HEK293T (cell line): Measurements from ENCODE around the gene IDI2.

Experiments used
- CTCF ChIA-PET: fragments of 350-600 bp; formaldehyde crosslinking; extraction: SDS; loops from one replicate; lab custom pipeline; 2021; ENCODE audit warnings: antibody characterized with exemption, inconsistent platforms; lab: Yijun Ruan, JAX
- POLR2A ChIA-PET: fragments of 350-600 bp; formaldehyde crosslinking; extraction: SDS; loops from one replicate; lab custom pipeline; 2020; ENCODE audit warnings: antibody characterized with exemption, inconsistent platforms; lab: Yijun Ruan, JAX
- DNase-seq: peaks from one replicate; pipeline ENCODE4 v3.0.0; 2012; ENCODE audit warnings: mixed read lengths; ENCODE audit errors: extremely low spot score
- ARNT ChIP-seq: fragments of 450-650 bp; IDR thresholded peaks from 2 replicates; pipeline ENCODE4 v1.6.1; 2017; ENCODE audit warnings: mild to moderate bottlenecking
- BHLHE40 ChIP-seq: fragments of 450-650 bp; IDR thresholded peaks from 2 replicates; pipeline ENCODE4 v1.6.1; 2016; ENCODE audit warnings: mild to moderate bottlenecking, moderate library complexity, borderline replicate concordance
- CTBP1 ChIP-seq: fragments of 450-650 bp; IDR thresholded peaks from 2 replicates; pipeline ENCODE4 v1.6.1; 2016; ENCODE audit warnings: borderline replicate concordance
- ELF4 ChIP-seq: fragments of 450-650 bp; IDR thresholded peaks from 2 replicates; pipeline ENCODE4 v1.6.1; 2017; ENCODE audit warnings: antibody characterized with exemption
- FOXA1 ChIP-seq: fragments of 450-650 bp; IDR thresholded peaks from 2 replicates; pipeline ENCODE4 v1.6.1; 2016; ENCODE audit warnings: mild to moderate bottlenecking
- FOXK2 ChIP-seq: fragments of 450-650 bp; IDR thresholded peaks from 2 replicates; pipeline ENCODE4 v1.6.1; 2016; ENCODE audit warnings: mild to moderate bottlenecking
- FOXM1 ChIP-seq: fragments of 450-650 bp; IDR thresholded peaks from 2 replicates; pipeline ENCODE4 v1.6.1; 2017; ENCODE audit warnings: mild to moderate bottlenecking, borderline replicate concordance
- HDGF ChIP-seq: fragments of 450-650 bp; IDR thresholded peaks from 2 replicates; pipeline ENCODE4 v1.6.1; 2017; ENCODE audit warnings: antibody characterized with exemption, borderline replicate concordance
- L3MBTL2 ChIP-seq: fragments of 450-650 bp; conservative IDR thresholded peaks from 2 replicates; pipeline ENCODE4 v1.6.1; 2016; ENCODE audit warnings: mild to moderate bottlenecking
- LEF1 ChIP-seq: fragments of 450-650 bp; IDR thresholded peaks from 2 replicates; pipeline ENCODE4 v1.6.1; 2017; ENCODE audit warnings: mild to moderate bottlenecking, borderline replicate concordance
- NFRKB ChIP-seq: fragments of 450-650 bp; IDR thresholded peaks from 2 replicates; pipeline ENCODE4 v1.6.1; 2016; ENCODE audit warnings: mild to moderate bottlenecking, moderate library complexity
- SP1 ChIP-seq: fragments of 450-650 bp; IDR thresholded peaks from 2 replicates; pipeline ENCODE4 v1.6.1; 2017
- SUZ12 ChIP-seq: fragments of 450-650 bp; IDR thresholded peaks from 2 replicates; pipeline ENCODE4 v1.6.1; 2016; ENCODE audit warnings: mild to moderate bottlenecking
- TARDBP ChIP-seq: fragments of 450-650 bp; IDR thresholded peaks from 2 replicates; pipeline ENCODE4 v1.6.1; 2016
- ZNF384 ChIP-seq: fragments of 450-650 bp; IDR thresholded peaks from 2 replicates; pipeline ENCODE4 v1.6.1; 2016
- TF ChIP-seq, protein P1 (sequence below): fragments of 450-650 bp; IDR thresholded peaks from 2 replicates; pipeline ENCODE4 v1.6.1; 2016

Gene IDI2

DNA sequence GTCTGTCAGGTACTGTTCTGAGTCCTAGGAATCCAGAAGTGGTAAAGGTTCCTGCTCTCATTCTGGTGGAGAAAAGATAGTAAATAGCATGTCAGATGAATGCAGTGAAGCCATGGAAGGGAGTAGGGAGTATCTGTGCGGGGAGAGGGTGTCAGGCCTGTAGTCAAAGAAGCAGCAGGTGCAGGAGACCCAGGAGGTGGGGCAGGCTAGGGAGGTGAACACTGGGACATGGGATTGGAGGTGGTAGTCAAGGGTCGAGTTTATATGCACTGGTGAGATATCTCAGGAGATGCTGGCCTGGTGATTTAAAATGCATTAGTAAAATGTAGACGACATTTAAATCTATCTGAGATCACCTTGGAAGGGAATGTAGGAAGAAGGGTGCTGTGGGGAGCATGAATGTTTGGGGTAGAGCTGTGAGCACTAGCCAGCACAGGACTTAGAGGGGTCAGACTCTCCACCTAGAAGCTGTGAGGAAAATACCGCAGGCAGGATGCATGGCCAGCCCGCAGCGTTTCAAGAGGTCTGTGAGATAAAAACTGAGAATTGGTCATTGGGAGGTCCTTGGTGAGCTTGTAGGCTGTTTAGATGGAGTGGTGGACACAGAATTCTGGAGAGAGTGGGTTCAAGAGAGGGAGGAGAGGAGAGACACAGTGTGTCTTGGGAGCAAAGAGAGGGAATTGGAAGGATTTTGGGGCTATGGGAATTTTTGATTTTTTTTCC lies 30.7 kb downstream of the IDI2 start:
- ChIA-PET CTCF (no interaction called here), POLR2A (no interaction called here)
- TF ChIP-seq BHLHE40: no peak
- no peak for TF ChIP-seq NFRKB
- no peak for TF ChIP-seq SUZ12
- TF ChIP-seq ARNT: no peak
- no peak for TF ChIP-seq CTBP1
- TF ChIP-seq TARDBP: no peak
- no peak for DNase-seq

- DNase-seq: no peak
- POLR2A ChIA-PET: interaction anchor here (1.4 kb wide), 1 partner anchor 11 kb away, joined by 3 read pairs; no protein-coding TSS in a partner anchor
- CTCF ChIA-PET: no interaction called here
- TF ChIP-seq SUZ12 (no peak), SP1 (no peak), NFRKB (no peak), FOXA1 (no peak), ZNF384 (no peak), ELF4 (no peak), CTBP1 (no peak), HDGF (no peak), L3MBTL2 (no peak), FOXK2 (no peak), FOXM1 (no peak), LEF1 (no peak), ARNT (no peak), BHLHE40 (no peak), TARDBP (no peak)
- TF ChIP-seq, protein P1, sequence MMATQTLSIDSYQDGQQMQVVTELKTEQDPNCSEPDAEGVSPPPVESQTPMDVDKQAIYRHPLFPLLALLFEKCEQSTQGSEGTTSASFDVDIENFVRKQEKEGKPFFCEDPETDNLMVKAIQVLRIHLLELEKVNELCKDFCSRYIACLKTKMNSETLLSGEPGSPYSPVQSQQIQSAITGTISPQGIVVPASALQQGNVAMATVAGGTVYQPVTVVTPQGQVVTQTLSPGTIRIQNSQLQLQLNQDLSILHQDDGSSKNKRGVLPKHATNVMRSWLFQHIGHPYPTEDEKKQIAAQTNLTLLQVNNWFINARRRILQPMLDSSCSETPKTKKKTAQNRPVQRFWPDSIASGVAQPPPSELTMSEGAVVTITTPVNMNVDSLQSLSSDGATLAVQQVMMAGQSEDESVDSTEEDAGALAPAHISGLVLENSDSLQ: no peak
Measured at GRCh38 chr10:992871-993270, 32.8 kb downstream of the IDI2 start.

DNA sequence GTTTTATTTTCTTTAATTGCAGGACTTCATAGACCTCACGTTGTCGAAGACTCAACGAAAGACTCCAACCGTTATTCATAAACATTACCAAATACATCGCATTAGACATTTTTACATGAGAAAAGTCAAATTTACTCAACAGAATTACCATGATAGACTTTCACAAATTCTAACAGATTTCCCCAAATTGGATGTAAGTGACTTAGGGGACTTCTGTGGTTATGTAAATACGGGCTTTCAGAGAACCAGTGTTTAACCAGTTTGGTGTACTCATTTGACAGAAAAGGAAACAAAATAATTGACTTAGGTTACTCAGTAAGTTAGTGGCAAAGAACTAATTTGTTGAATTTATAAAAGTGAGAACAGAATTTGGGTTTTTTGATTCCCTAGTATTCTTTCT lies 33.2 kb downstream of the IDI2 start:
- ChIA-PET CTCF (no interaction called here), POLR2A (no interaction called here)
- no peak for TF ChIP-seq BHLHE40
- TF ChIP-seq CTBP1: no peak
- no peak for TF ChIP-seq ARNT
- no peak for TF ChIP-seq FOXK2
- no peak for TF ChIP-seq L3MBTL2
- TF ChIP-seq FOXA1: no peak
- no peak for DNase-seq

DNA sequence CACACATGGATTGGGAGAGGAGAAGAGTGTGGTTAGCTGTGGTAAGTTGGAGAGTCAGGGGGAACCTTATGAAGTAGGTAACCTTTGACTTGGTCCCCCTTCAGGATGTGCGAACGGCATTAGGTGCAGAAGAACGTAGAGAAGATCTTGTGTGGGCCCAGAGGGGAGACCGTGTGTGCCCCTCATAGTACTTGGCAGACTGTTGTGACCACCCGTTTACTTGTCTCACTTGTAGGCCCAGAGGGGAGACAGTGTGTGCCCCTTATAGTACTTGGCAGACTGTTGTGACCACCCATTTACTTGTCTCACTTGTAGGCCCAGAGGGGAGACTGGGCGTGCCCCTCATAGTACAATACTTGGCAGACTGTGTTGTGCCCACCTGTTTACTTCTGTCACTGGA lies 34.9 kb downstream of the IDI2 start:
- no peak for TF ChIP-seq SUZ12
- TF ChIP-seq ZNF384: no peak
- no peak for TF ChIP-seq FOXM1
- no peak for TF ChIP-seq SP1
- TF ChIP-seq FOXA1: no peak
- no peak for TF ChIP-seq LEF1
- no peak for TF ChIP-seq TARDBP
- TF ChIP-seq ELF4: no peak
- no peak for TF ChIP-seq HDGF
- TF ChIP-seq, protein P1: no peak
- no peak for TF ChIP-seq L3MBTL2
- no peak for TF ChIP-seq BHLHE40
- no peak for TF ChIP-seq ARNT
- no peak for TF ChIP-seq NFRKB
- no peak for TF ChIP-seq FOXK2
- DNase-seq: no peak
- ChIA-PET POLR2A (no interaction called here), CTCF (no interaction called here)

- TF ChIP-seq ELF4 (no peak), NFRKB (no peak), ZNF384 (peak; percentile 41)
- ChIA-PET CTCF (no interaction called here), POLR2A (interaction anchor here (1.0 to 2.7 kb wide), 11 partner anchors 9 to 63 kb away, joined by 3 to 10 read pairs (median 5); partner anchors contain the start of genes IDI1 and LARP4B)
- DNase-seq: no peak
Measured at GRCh38 chr10:988667-989545, 36.8 kb downstream of the IDI2 start.

DNA sequence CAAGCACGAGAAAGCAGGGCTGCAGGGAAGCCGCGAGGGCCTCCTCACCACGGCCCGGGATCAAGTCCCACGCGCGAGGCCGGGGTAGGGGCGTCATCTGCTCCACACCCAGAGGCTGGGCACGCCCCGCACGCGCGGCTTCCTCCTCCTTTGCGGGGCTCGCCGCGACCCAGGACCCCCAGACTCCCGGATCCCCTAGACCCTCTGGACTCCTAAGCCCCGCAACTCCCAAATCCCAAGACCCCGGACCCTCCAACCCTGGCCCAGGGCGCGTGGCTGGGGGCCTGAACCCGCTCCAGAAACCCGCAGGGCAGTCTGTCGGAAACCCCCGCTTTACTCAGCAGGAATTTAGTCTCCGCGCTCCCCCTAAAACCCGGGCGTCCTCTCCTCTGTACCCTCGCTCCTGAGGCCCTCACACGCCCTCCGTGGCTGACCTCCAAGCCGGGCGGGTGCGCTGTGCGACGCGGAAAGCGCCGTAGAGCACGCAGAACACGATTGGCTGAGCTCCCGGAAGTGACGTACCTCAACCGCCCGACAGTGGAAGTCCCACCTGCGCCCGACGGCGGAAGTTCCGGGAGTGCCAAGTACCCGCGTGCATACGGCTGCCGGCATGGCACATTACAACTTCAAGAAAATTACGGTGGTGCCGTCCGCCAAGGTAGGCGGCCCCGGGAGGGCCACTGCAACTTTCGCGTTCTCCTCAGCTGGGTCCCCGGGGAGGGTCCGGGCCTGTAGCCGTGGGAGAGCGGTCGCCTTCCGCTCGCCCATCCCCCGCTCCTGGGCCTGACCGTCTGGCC lies 37.6 kb downstream of the IDI2 start, which contains the start of gene GTPBP4:
Gene GTPBP4, plus strand, starts transcription at position 565 of the 797 bp plus-strand sequence. Its CDS starts 46 bp downstream, at position 611.
- peak; percentile 99 for DNase-seq
- TF ChIP-seq SUZ12 (no peak), ELF4 (peak; percentile 84), L3MBTL2 (peak; percentile 74)
- ChIA-PET POLR2A (interaction anchor here (0.6 to 2.7 kb wide), 14 partner anchors 10 to 191 kb away, joined by 3 to 10 read pairs (median 5); partner anchors contain the start of genes IDI1 and LARP4B), CTCF (no interaction called here)
